HCT116 (cell line): ENCODE data around the gene LRRFIP1. TPM values are rescaled to one million over a fixed set of nuclear protein-coding genes. Genes with fewer than 3 reads are reported as not detected.

Experiments used
- ATAC-seq: fragments of 200-7000 bp; cut with Tn5 transposase; 2 replicates; pipeline ENCODE4 v1.9.1; 2020; ENCODE audit warnings: mild to moderate bottlenecking, moderate library complexity
- BruUV-seq: library from RNA; stranded (reverse); fragments of 400-500 nt; replicated peaks from 2 replicates; lab custom pipeline; 2021; lab: Mats Ljungman, UMichigan
- CTCF ChIA-PET: fragments of 300-600 bp; sonication (Branson Sonifier 250); formaldehyde crosslinking; loops from one replicate; lab custom pipeline; 2021; ENCODE audit warnings: antibody characterized with exemption; lab: Charles Lee
- POLR2A ChIA-PET: fragments of 300-600, 350-600 bp; sonication (Branson Sonifier 250); formaldehyde crosslinking; loops from one replicate; lab custom pipeline; 2021; ENCODE audit warnings: antibody characterized with exemption; lab: Charles Lee
- RAD21 ChIA-PET, 2 experiments: fragments of 300-600 bp; sonication (Branson Sonifier 250); formaldehyde crosslinking; loops; one replicate each; lab custom pipeline; 2023; ENCODE audit warnings: low total read pairs in 2 of 2; ENCODE audit not compliant: uncharacterized antibody in 2 of 2, unreplicated experiment in 2 of 2, low non-redundant PET in 1 of 2; lab: Charles Lee
- DNase-seq: peaks from one replicate; pipeline ENCODE4 v3.0.0-alpha.2; 2010; ENCODE audit warnings: low read depth, low spot score
- H2AFZ ChIP-seq: fragments of 200-600 bp; shearing (Covaris generic), sonication (generic); 2 replicates; pipeline ENCODE4 v1.6.1; 2017; ENCODE audit warnings: low read depth, mixed run types, mixed read lengths, antibody characterized with exemption, low read length; ENCODE audit not compliant: poor library complexity, severe bottlenecking
- H3K27ac ChIP-seq: 2 replicates; pipeline ENCODE4 v1.5.1; 2012; ENCODE audit warnings: low read depth, low read length
- H3K27me3 ChIP-seq: fragments of 200-600 bp; sonication (generic); 2 replicates; pipeline ENCODE4 v1.6.1; 2016; ENCODE audit warnings: mixed run types, low read length, mixed read lengths; ENCODE audit not compliant: insufficient read depth
- H3K36me3 ChIP-seq, 2 experiments: fragments of 200-500 bp in 1 of 2; fragments of 200-600 bp in 1 of 2; sonication (Bioruptor generic) in 1 of 2; sonication (generic) in 1 of 2; 2 replicates each; pipeline versions ENCODE4 v1.5.1 to v1.6.1; 2014 to 2016; ENCODE audit warnings: low read length in 2 of 2, inconsistent platforms in 1 of 2, mixed read lengths in 1 of 2, mixed run types in 1 of 2; ENCODE audit not compliant: insufficient read depth in 2 of 2, control insufficient read depth in 1 of 2
- H3K4me1 ChIP-seq, 2 experiments: fragments of 200-600 bp in 1 of 2; sonication (generic) in 1 of 2; 2 replicates each; pipeline versions ENCODE4 v1.5.1 to v1.6.1; 2012 to 2017; ENCODE audit warnings: low read length in 2 of 2, inconsistent platforms in 1 of 2, mild to moderate bottlenecking in 1 of 2, mixed read lengths in 1 of 2, mixed run types in 1 of 2, moderate library complexity in 1 of 2; ENCODE audit not compliant: insufficient read depth in 2 of 2, control insufficient read depth in 1 of 2
- H3K4me2 ChIP-seq: fragments of 200-600 bp; sonication (generic); 2 replicates; pipeline ENCODE4 v1.6.1; 2017; ENCODE audit warnings: mixed run types, low read length, mixed read lengths
- H3K4me3 ChIP-seq, 2 experiments: fragments of 200-600 bp in 1 of 2; sonication (generic) in 1 of 2; replicated peaks in 1 of 2; 2 replicates each; pipeline ENCODE4 v1.5.1; 2011 to 2016; ENCODE audit warnings: low read length in 2 of 2, control low read depth in 1 of 2, low read depth in 1 of 2, mild to moderate bottlenecking in 1 of 2, mixed read lengths in 1 of 2, mixed run types in 1 of 2
- H3K79me2 ChIP-seq: fragments of 200-600 bp; sonication (generic); 2 replicates; pipeline ENCODE4 v1.6.1; 2017; ENCODE audit warnings: mild to moderate bottlenecking, mixed run types, low read length, moderate library complexity, mixed read lengths; ENCODE audit not compliant: insufficient read depth
- H3K9ac ChIP-seq: fragments of 200-600 bp; sonication (generic); 2 replicates; pipeline ENCODE4 v1.6.1; 2016; ENCODE audit warnings: low read length, mixed read lengths
- H3K9me2 ChIP-seq: fragments of 200-600 bp; sonication (generic), shearing (Covaris generic); 2 replicates; pipeline ENCODE4 v1.6.1; 2017; ENCODE audit warnings: mixed run types, mild to moderate bottlenecking, moderate library complexity; ENCODE audit not compliant: insufficient read depth
- H3K9me3 ChIP-seq, 2 experiments: fragments of 200-500 bp in 1 of 2; fragments of 200-600 bp in 1 of 2; sonication (Bioruptor generic) in 1 of 2; sonication (generic) in 1 of 2; 2 replicates each; pipeline ENCODE4 v1.6.1; 2014 to 2017; ENCODE audit warnings: low read length in 2 of 2, mixed read lengths in 2 of 2, inconsistent platforms in 1 of 2, low read depth in 1 of 2, mild to moderate bottlenecking in 1 of 2, mixed run types in 1 of 2, moderate library complexity in 1 of 2; ENCODE audit not compliant: control insufficient read depth in 1 of 2, insufficient read depth in 1 of 2
- H4K20me1 ChIP-seq: fragments of 200-600 bp; sonication (generic), shearing (Covaris generic); 2 replicates; pipeline ENCODE4 v1.6.1; 2017; ENCODE audit warnings: mixed run types, mild to moderate bottlenecking, moderate library complexity; ENCODE audit not compliant: insufficient read depth
- ATF3 ChIP-seq: IDR thresholded peaks from 2 replicates; pipeline ENCODE4 v1.6.1; 2012
- CBX3 ChIP-seq: IDR thresholded peaks from 2 replicates; pipeline ENCODE4 v1.6.1; 2012; ENCODE audit warnings: low read depth
- FOSL1 ChIP-seq: IDR thresholded peaks from 2 replicates; pipeline ENCODE4 v1.6.1; 2012; ENCODE audit warnings: low read depth
- JUND ChIP-seq: IDR thresholded peaks from 2 replicates; pipeline ENCODE4 v1.6.1; 2012
- POLR2A ChIP-seq: IDR thresholded peaks from 2 replicates; pipeline ENCODE4 v1.7.0; 2011; ENCODE audit warnings: borderline replicate concordance; ENCODE audit not compliant: insufficient read depth, insufficient read length; ENCODE audit errors: extremely low read depth
- POLR2AphosphoS5 ChIP-seq: IDR thresholded peaks from 2 replicates; pipeline ENCODE4 v1.6.1; 2011; ENCODE audit warnings: mild to moderate bottlenecking, low read depth, low read length, moderate library complexity
- REST ChIP-seq: IDR thresholded peaks from 2 replicates; pipeline ENCODE4 v1.6.1; 2012; ENCODE audit warnings: low read depth
- SRF ChIP-seq: IDR thresholded peaks from 2 replicates; pipeline ENCODE4 v1.6.1; 2012; ENCODE audit warnings: low read depth
- TCF7L2 ChIP-seq: IDR thresholded peaks from 2 replicates; pipeline ENCODE4 v1.7.0; 2011; ENCODE audit warnings: borderline replicate concordance, inconsistent platforms; ENCODE audit not compliant: insufficient read depth, insufficient read length; ENCODE audit errors: extremely low read depth
- ZNF274 ChIP-seq: fragments of 200-500 bp; sonication (Bioruptor generic); IDR thresholded peaks from 2 replicates; pipeline ENCODE4 v1.6.1; 2014; ENCODE audit warnings: mild to moderate bottlenecking, low read depth, low read length, inconsistent platforms
- intact Hi-C: fragments of 100-400 bp; cut with micrococcal nuclease; formaldehyde crosslinking; loops from 2 replicates; pipeline ENCODE4 v1.10.0; 2022
- total RNA-seq: library from RNA; stranded (reverse); gene quantifications from one replicate; pipeline ENCODE4 v1.2.1, GENCODE V29; 2021; ENCODE audit not compliant: unreplicated experiment
- TF ChIP-seq, protein P1 (sequence below): IDR thresholded peaks from 2 replicates; pipeline ENCODE4 v1.6.1; 2012
- TF ChIP-seq, protein P2 (sequence below), 3 experiments: fragments of 200-600 bp in 1 of 3; sonication (generic) in 1 of 3; IDR thresholded peaks in 2 of 3; conservative IDR thresholded peaks in 1 of 3; 2 replicates each; pipeline ENCODE4 v1.5.1; 2012 to 2017; ENCODE audit warnings: low read depth in 2 of 3, low read length in 2 of 3, antibody characterized with exemption in 1 of 3, borderline replicate concordance in 1 of 3, control low read depth in 1 of 3, mild to moderate bottlenecking in 1 of 3, mixed read lengths in 1 of 3, mixed run types in 1 of 3, moderate library complexity in 1 of 3; ENCODE audit not compliant: insufficient read depth in 1 of 3

Gene LRRFIP1
- total RNA-seq, 1 experiment from 2014 or later: 76.9 TPM

GRCh38 chr2:237823544-237823943 lies 196.2 kb downstream of the LRRFIP1 start:
- CTCF ChIA-PET: no interaction called here
- no peak overlapping the region for H3K4me3 ChIP-seq

More at GRCh38 chr2:237823544-237823943, 196.2 kb downstream of the LRRFIP1 start:
- Histone ChIP-seq H3K27ac (no peak overlapping the region), H3K79me2 (no peaks in the 10 kb centered on the region), H2AFZ (no peak overlapping the region), H3K9ac (no peak overlapping the region), H3K9me2 (no peaks in the 10 kb centered on the region), H3K4me2 (no peak overlapping the region), H4K20me1 (no peaks in the 10 kb centered on the region), H3K27me3 (no peaks in the 10 kb centered on the region), H3K4me1 (no peaks in the 10 kb centered on the region), H3K36me3 (no peaks in the 10 kb centered on the region), H3K9me3 (no peaks in the 10 kb centered on the region)
- TF ChIP-seq CBX3: no peak
- no peak for TF ChIP-seq ZNF274
- TF ChIP-seq SRF: no peak
- TF ChIP-seq POLR2A: no peak
- no peak for TF ChIP-seq POLR2AphosphoS5
- TF ChIP-seq FOSL1: no peak
- no peak for TF ChIP-seq TCF7L2
- TF ChIP-seq JUND: no peak
- TF ChIP-seq REST: no peak
- TF ChIP-seq, protein P1, sequence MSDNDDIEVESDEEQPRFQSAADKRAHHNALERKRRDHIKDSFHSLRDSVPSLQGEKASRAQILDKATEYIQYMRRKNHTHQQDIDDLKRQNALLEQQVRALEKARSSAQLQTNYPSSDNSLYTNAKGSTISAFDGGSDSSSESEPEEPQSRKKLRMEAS: no peak
- no peak for TF ChIP-seq ATF3
- TF ChIP-seq, protein P2, sequence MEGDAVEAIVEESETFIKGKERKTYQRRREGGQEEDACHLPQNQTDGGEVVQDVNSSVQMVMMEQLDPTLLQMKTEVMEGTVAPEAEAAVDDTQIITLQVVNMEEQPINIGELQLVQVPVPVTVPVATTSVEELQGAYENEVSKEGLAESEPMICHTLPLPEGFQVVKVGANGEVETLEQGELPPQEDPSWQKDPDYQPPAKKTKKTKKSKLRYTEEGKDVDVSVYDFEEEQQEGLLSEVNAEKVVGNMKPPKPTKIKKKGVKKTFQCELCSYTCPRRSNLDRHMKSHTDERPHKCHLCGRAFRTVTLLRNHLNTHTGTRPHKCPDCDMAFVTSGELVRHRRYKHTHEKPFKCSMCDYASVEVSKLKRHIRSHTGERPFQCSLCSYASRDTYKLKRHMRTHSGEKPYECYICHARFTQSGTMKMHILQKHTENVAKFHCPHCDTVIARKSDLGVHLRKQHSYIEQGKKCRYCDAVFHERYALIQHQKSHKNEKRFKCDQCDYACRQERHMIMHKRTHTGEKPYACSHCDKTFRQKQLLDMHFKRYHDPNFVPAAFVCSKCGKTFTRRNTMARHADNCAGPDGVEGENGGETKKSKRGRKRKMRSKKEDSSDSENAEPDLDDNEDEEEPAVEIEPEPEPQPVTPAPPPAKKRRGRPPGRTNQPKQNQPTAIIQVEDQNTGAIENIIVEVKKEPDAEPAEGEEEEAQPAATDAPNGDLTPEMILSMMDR (IDR thresholded peaks at IDR 0.05 in 2 of 3, conservative IDR thresholded peaks at IDR 0.05 in 1 of 3; ENCODE audit: borderline replicate concordance in 1 of 3, insufficient read depth in 1 of 3, low read depth in 2 of 3, low read length in 2 of 3): no peak
- no peak for DNase-seq
- no peak for ATAC-seq
- POLR2A ChIA-PET: no interaction called here
- RAD21 ChIA-PET: no interaction called here
- no TSS peak for BruUV-seq
- intact Hi-C loops: no loop called here
